8988T (cell line): Measurements from ENCODE around the gene PDLIM7.

ENCODE experiments used
- DNase-seq: peaks from one replicate; pipeline ENCODE4 v3.0.0; 2011

PDLIM7 gene

GRCh38 chr5:177472460-177473442 lies 24.7 kb downstream of the PDLIM7 start:
- peak; percentile 85 for DNase-seq

- no peak for DNase-seq
These were observed 25.6 kb downstream of the PDLIM7 start for GRCh38 chr5:177471610-177472356.

GRCh38 chr5:177470759-177471536 lies 26.5 kb downstream of the PDLIM7 start:
- peak; percentile 75 for DNase-seq

- DNase-seq, result no peak
These were observed 27.5 kb downstream of the PDLIM7 start for GRCh38 chr5:177469750-177470525.

GRCh38 chr5:177468685-177469628 lies 28.4 kb downstream of the PDLIM7 start:
- DNase-seq, result no peak

GRCh38 chr5:177468329-177468684 lies 29.1 kb downstream of the PDLIM7 start:
- DNase-seq, result no peak

- no peak for DNase-seq
These were observed 30.0 kb downstream of the PDLIM7 start for GRCh38 chr5:177467436-177467835.

- DNase-seq, result no peak
These were observed 30.5 kb downstream of the PDLIM7 start for GRCh38 chr5:177466861-177467260.

GRCh38 chr5:177465044-177465443 lies 32.4 kb downstream of the PDLIM7 start:
- no peak for DNase-seq

GRCh38 chr5:177462021-177462670 lies 35.3 kb downstream of the PDLIM7 start:
- no peak for DNase-seq

GRCh38 chr5:177459819-177460628 lies 37.4 kb downstream of the PDLIM7 start:
- DNase-seq, result no peak

GRCh38 chr5:177459357-177459756 lies 38.0 kb downstream of the PDLIM7 start:
- no peak for DNase-seq

- no peak for DNase-seq
These were observed 38.5 kb downstream of the PDLIM7 start for GRCh38 chr5:177458912-177459350.

GRCh38 chr5:177457852-177458681 lies 39.3 kb downstream of the PDLIM7 start:
- no peak for DNase-seq

GRCh38 chr5:177456976-177457851 lies 40.2 kb downstream of the PDLIM7 start:
- peak; percentile 99 for DNase-seq

- no peak for DNase-seq
These were observed 40.8 kb downstream of the PDLIM7 start for GRCh38 chr5:177456591-177456964.
